Spleen (tissue), 11 donors: ENCODE results near the gene CAMSAP2. TPM values are rescaled to one million over a fixed set of nuclear protein-coding genes. Genes with fewer than 3 reads are reported as not detected.

Source experiments
- DNase-seq: peaks from one replicate; pipeline ENCODE4 v3.0.0-alpha.2; 2020
- H3K27ac ChIP-seq, 8 donors: fragments of 200-600 bp; sonication (generic) in 7 of 8; 1 replicate in 4 of 8; 2 replicates in 4 of 8; pipeline versions ENCODE4 v1.5.0 to v1.8.0; 2016 to 2021; ENCODE audit warnings: inconsistent platforms in 4 of 8, mild to moderate bottlenecking in 4 of 8, moderate library complexity in 1 of 8
- H3K27me3 ChIP-seq, 7 donors: fragments of 200-600 bp; sonication (generic) in 6 of 7; replicated peaks in 1 of 7; 1 replicate in 4 of 7; 2 replicates in 3 of 7; pipeline versions ENCODE4 v1.5.0 to v1.8.0; 2016 to 2021; ENCODE audit warnings: inconsistent platforms in 3 of 7, mild to moderate bottlenecking in 1 of 7
- H3K36me3 ChIP-seq, 6 donors: fragments of 200-600 bp; sonication (generic) in 5 of 6; 1 replicate in 4 of 6; 2 replicates in 2 of 6; pipeline versions ENCODE4 v1.5.0 to v1.8.0; 2016 to 2021; ENCODE audit warnings: inconsistent platforms in 2 of 6
- H3K4me1 ChIP-seq, 6 donors: fragments of 200-600 bp; sonication (generic) in 5 of 6; 1 replicate in 3 of 6; 2 replicates in 3 of 6; pipeline versions ENCODE4 v1.5.0 to v1.8.0; 2016 to 2021; ENCODE audit warnings: inconsistent platforms in 3 of 6
- H3K4me3 ChIP-seq, 8 donors: fragments of 200-600 bp; sonication (generic) in 7 of 8; 1 replicate in 4 of 8; 2 replicates in 4 of 8; pipeline versions ENCODE4 v1.5.0 to v1.8.0; 2016 to 2021; ENCODE audit warnings: inconsistent platforms in 4 of 8, mild to moderate bottlenecking in 4 of 8, moderate library complexity in 2 of 8
- H3K9me3 ChIP-seq, 8 donors: fragments of 200-600 bp; sonication (generic) in 7 of 8; 1 replicate in 4 of 8; 2 replicates in 4 of 8; pipeline versions ENCODE4 v1.5.0 to v1.8.0; 2016 to 2021; ENCODE audit warnings: inconsistent platforms in 4 of 8
- CTCF ChIP-seq, 11 experiments: fragments of 200-600 bp in 7 of 11; fragments of 450-650 bp in 4 of 11; sonication (generic) in 4 of 11; IDR thresholded peaks in 8 of 11; conservative IDR thresholded peaks in 3 of 11; 1 replicate in 7 of 11; 2 replicates in 4 of 11; pipeline versions ENCODE4 v1.4.0 to v1.8.0; 2016 to 2021; ENCODE audit warnings: antibody characterized with exemption in 11 of 11, inconsistent platforms in 4 of 11, mild to moderate bottlenecking in 1 of 11
- POLR2A ChIP-seq, 3 donors: fragments of 450-650 bp; IDR thresholded peaks; one replicate each; pipeline ENCODE4 v1.5.1; 2017; ENCODE audit warnings: antibody characterized with exemption in 3 of 3, mild to moderate bottlenecking in 1 of 3
- POLR2AphosphoS5 ChIP-seq, 3 donors: sonication (generic); formaldehyde crosslinking; IDR thresholded peaks; one replicate each; pipeline ENCODE4 v1.5.1; 2017; ENCODE audit warnings: antibody characterized with exemption in 3 of 3
- WGBS, 5 donors: extraction: QIAGEN DNeasy Blood & Tissue Kit in 3 of 5; methylation state at CpG; one replicate each; pipeline versions ENCODE4 v1.1.5 to v1.1.7; 2013 to 2018; 5-methylcytosine and 5-hydroxymethylcytosine counted together
- intact Hi-C: fragments of 100-400 bp; cut with DNase I; formaldehyde crosslinking; loops from one replicate; pipeline ENCODE4 v1.15.0; 2023; ENCODE audit warnings: low total_unique reads
- polyA plus RNA-seq, 3 donors: library from polyadenylated mRNA; stranded (reverse); fragments of 200-250 nt; gene quantifications; one replicate each; pipeline ENCODE4 v1.2.1, GENCODE V29; 2013
- total RNA-seq, 7 donors: library from RNA; depleted of rRNA in 3 of 7; stranded (reverse); fragments of >200 nt in 3 of 7; fragmentation: NEBNext Ultra II Directional in 4 of 7; extraction: Animal tissue kit (Norgen Biotek cat#: 25700) in 4 of 7; gene quantifications; one replicate each; pipeline versions ENCODE4 v1.1.0 to v1.2.1, GENCODE V29; 2016 to 2021
- donor health status: healthy with polysubstance abuse.
- donor health status: DM: no; HTN: no; CAD: no; lungs with moderate emphysema.
- donor health status: DM: no; HTN: no; CAD: no.
- donor health status: Bipolar disorder and iron deficiency.
- donor health status: healthy.
- donor health status: DM: no; HTN: no; CAD: no.
- donor health status: DM: yes; HTN: yes; CAD: no.

The CAMSAP2 gene
- total and polyA plus RNA-seq, 10 donors = 2.1 to 24.7 (median 17.2) TPM

GRCh38 chr1:200708161-200708560 is 30.5 kb upstream of the CAMSAP2 start:
- H3K9me3 ChIP-seq = no peaks in the 10 kb centered on the region
- intact Hi-C loops = no loop called here
- H3K27me3 ChIP-seq = no peaks in the 10 kb centered on the region
- H3K27ac ChIP-seq = no peak overlapping the region
- DNase-seq = no peak
- no peak for TF ChIP-seq POLR2A (IDR thresholded peaks at IDR 0.05)
- no peak for TF ChIP-seq POLR2AphosphoS5 (IDR thresholded peaks at IDR 0.05)
- no peak for TF ChIP-seq CTCF (IDR thresholded peaks at IDR 0.05 in 8 of 11, conservative IDR thresholded peaks at IDR 0.05 in 3 of 11)
- no peaks in the 10 kb centered on the region for H3K4me1 ChIP-seq
- no peaks in the 10 kb centered on the region for H3K36me3 ChIP-seq
- H3K4me3 ChIP-seq = no peak overlapping the region

- H3K27me3 ChIP-seq = no peaks in the 10 kb centered on the region
- intact Hi-C loops = no loop called here
- no peaks in the 10 kb centered on the region for H3K4me1 ChIP-seq
- TF ChIP-seq CTCF (IDR thresholded peaks at IDR 0.05 in 8 of 11, conservative IDR thresholded peaks at IDR 0.05 in 3 of 11) (no peak), POLR2AphosphoS5 (IDR thresholded peaks at IDR 0.05) (no peak), POLR2A (IDR thresholded peaks at IDR 0.05) (no peak)
- H3K9me3 ChIP-seq = no peaks in the 10 kb centered on the region
- no peak for DNase-seq
- no peak overlapping the region for H3K27ac ChIP-seq
- H3K36me3 ChIP-seq = no peaks in the 10 kb centered on the region
- WGBS, 5 donors = 76 to 85% (median 79%) methylated on average over 1 of the region's 1 CpG
- H3K4me3 ChIP-seq = no peak overlapping the region
These were observed 29.9 kb upstream of the CAMSAP2 start for GRCh38 chr1:200708769-200709168.

- Histone ChIP-seq H3K27ac (no peak overlapping the region), H3K36me3 (no peaks in the 10 kb centered on the region), H3K9me3 (no peaks in the 10 kb centered on the region), H3K4me1 (no peaks in the 10 kb centered on the region), H3K27me3 (no peaks in the 10 kb centered on the region), H3K4me3 (no peak overlapping the region)
- TF ChIP-seq CTCF (IDR thresholded peaks at IDR 0.05 in 8 of 11, conservative IDR thresholded peaks at IDR 0.05 in 3 of 11) = no peak
- no peak for TF ChIP-seq POLR2AphosphoS5 (IDR thresholded peaks at IDR 0.05)
- TF ChIP-seq POLR2A (IDR thresholded peaks at IDR 0.05) = no peak
- WGBS, 5 donors = 79 to 100% (median 86%) methylated on average over 2 of the region's 2 CpGs
- intact Hi-C loops = no loop called here
- no peak for DNase-seq
These were observed 28.5 kb upstream of the CAMSAP2 start for GRCh38 chr1:200710166-200710565.

GRCh38 chr1:200714504-200715187 is 24.0 kb upstream of the CAMSAP2 start:
- TF ChIP-seq POLR2A (IDR thresholded peaks at IDR 0.05) (no peak), POLR2AphosphoS5 (IDR thresholded peaks at IDR 0.05) (no peak), CTCF (IDR thresholded peaks at IDR 0.05 in 8 of 11, conservative IDR thresholded peaks at IDR 0.05 in 3 of 11) (no peak)
- 89 to 93% (median 92%) methylated on average over 2 of the region's 2 CpGs for WGBS, 5 donors
- H3K36me3 ChIP-seq = no peaks in the 10 kb centered on the region
- intact Hi-C loops = no loop called here
- DNase-seq = no peak
- H3K9me3 ChIP-seq = no peaks in the 10 kb centered on the region
- no peaks in the 10 kb centered on the region for H3K4me1 ChIP-seq
- no peak overlapping the region for H3K27ac ChIP-seq
- no peaks in the 10 kb centered on the region for H3K27me3 ChIP-seq
- no peak overlapping the region for H3K4me3 ChIP-seq
